Activated naive CD8-positive, alpha-beta T cell (primary cell): ENCODE measurements around the gene DUS3L.

Experiments
- H3K27ac Mint-ChIP-seq: one replicate; pipeline ENCODE4 v1.8.0; 2021; ENCODE audit warnings: mixed read lengths
- H3K27me3 Mint-ChIP-seq: one replicate; pipeline ENCODE4 v1.8.0; 2021; ENCODE audit warnings: mixed read lengths
- H3K36me3 Mint-ChIP-seq: one replicate; pipeline ENCODE4 v1.8.0; 2021; ENCODE audit warnings: mixed read lengths
- H3K4me1 Mint-ChIP-seq: one replicate; pipeline ENCODE4 v1.8.0; 2021; ENCODE audit warnings: low read depth, mixed read lengths
- H3K4me3 Mint-ChIP-seq: one replicate; pipeline ENCODE4 v1.8.0; 2021; ENCODE audit warnings: mild to moderate bottlenecking, mixed read lengths
- H3K9me3 Mint-ChIP-seq: one replicate; pipeline ENCODE4 v1.8.0; 2021; ENCODE audit warnings: low read depth, mixed read lengths

The DUS3L gene

DNA sequence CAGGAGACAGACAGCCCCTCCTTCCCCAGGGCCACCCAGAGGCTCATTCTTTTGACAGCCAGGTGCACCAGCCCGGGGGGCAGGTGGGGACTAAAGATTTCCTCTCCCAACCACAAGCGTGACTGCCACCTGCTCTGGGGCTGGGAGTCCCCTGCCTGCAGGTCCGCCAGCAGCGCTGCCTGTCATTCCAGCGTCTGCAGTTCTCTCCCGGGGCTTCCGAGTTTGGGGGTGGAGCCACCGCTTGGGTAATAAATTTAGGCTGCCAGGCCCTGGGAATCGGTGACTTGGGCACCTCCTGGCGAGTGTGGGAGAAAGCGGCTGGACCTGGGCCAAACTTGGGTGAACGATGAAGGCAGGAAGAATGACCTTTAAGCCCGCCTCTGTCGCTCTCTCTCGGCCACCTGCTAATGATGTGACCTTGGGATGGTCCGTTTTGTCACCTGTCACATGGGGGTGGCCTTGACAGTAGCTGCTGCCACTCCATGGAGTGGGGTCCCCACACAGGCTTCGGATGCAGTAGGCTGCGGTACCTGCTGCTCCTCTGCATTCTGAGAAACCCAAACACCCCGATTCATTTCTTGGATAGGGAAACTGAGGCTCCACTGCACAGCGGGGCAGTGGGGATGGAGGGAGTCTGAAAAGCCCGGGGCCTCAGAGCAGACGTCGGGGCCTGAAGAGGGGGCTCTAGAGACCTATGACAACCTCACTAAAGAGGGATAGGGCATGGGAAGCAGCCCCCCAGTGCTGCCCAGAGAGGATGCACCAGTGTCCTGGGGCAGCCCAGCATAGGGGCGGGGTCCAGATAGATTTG, 35.8 kb upstream of the DUS3L start:
- Mint-ChIP-seq H3K4me1 (peaks cover 9% of the 10 kb centered on the region), H3K36me3 (no peaks in the 10 kb centered on the region), H3K27ac (peak overlapping the region; percentile 86), H3K4me3 (peak overlapping the region; percentile 81), H3K9me3 (no peaks in the 10 kb centered on the region), H3K27me3 (no peaks in the 10 kb centered on the region)

DNA sequence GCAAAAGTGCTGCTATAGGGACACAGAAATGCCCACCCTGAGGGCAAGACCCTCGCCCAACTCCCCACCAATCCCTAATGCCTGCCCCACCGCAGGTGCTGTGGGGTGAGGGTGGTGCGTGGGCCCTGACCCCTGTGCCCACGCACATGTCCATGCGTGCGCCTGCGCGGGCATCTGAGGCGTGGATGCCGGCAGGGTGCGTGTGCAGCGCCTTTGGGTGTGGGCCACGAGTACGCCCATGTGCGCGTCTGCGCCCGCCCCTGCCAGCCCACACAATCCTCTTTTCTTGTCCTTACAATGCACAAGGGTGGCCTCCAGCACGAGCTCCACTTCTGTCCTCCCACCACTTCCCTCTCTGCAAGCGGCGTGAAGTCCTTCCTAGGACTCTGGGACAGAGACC, 34.2 kb upstream of the DUS3L start:
- no peaks in the 10 kb centered on the region for H3K9me3 Mint-ChIP-seq
- H3K27ac Mint-ChIP-seq, result no peak overlapping the region
- no peak overlapping the region for H3K4me3 Mint-ChIP-seq
- H3K27me3 Mint-ChIP-seq, result no peaks in the 10 kb centered on the region
- no peaks in the 10 kb centered on the region for H3K36me3 Mint-ChIP-seq
- H3K4me1 Mint-ChIP-seq, result peaks cover 9% of the 10 kb centered on the region

DNA sequence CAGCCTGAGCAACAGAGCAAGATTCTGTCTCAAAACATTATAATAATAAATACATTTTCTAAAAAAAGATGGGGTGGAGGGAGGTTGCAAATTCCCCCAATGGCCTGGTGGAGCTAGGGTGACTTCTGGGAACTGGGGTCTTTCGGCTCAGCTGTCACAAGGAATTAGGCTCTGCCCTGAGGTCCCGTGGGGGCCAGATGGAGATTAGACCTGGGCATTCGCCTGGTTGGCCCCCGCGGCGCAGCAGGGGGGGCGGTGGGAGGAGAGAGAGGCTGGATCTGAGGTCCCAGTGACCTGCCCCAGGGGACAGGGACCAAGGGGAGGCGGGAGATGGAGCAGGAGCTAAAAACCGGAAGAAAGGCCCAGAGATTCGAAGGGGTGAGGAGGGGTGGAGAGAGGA, 33.8 kb upstream of the DUS3L start:
- no peak overlapping the region for H3K27ac Mint-ChIP-seq
- no peaks in the 10 kb centered on the region for H3K36me3 Mint-ChIP-seq
- no peak overlapping the region for H3K4me3 Mint-ChIP-seq
- no peaks in the 10 kb centered on the region for H3K9me3 Mint-ChIP-seq
- H3K4me1 Mint-ChIP-seq, result peaks cover 9% of the 10 kb centered on the region
- H3K27me3 Mint-ChIP-seq, result no peaks in the 10 kb centered on the region

DNA sequence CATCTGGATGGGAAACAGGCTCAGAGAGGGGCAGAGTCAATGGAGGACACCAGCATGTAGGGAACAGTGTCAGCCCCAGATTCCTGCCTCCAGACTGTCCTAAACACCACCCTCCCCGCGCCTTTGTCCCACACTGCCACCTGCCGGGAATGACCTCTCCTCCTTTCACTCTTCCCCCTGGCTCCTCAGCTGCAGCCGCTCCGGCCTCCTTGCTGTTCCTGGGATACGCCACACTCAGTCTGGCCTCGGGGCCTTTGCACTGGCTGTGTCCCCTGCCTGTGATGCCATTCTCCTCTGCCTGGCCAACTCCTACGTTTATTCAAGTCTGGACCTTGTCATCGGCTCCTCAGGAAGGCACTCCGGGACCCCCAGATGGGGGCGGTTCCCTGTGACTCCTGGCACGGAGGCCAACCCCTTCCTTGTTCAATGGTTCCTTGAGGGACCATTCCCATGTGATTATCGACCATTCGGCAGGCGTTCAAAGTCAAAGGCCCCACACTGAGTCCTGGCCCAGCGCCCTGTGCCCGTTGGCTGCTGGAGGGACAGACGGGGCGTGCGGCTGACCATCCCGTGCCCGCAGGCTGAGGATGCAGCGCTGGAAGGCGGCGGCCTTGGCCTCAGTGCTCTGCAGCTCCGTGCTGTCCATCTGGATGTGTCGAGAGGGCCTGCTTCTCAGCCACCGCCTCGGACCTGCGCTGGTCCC, 32.8 kb upstream of the DUS3L start:
- peaks cover 9% of the 10 kb centered on the region for H3K4me1 Mint-ChIP-seq
- H3K27ac Mint-ChIP-seq, result no peak overlapping the region
- no peak overlapping the region for H3K4me3 Mint-ChIP-seq
- no peaks in the 10 kb centered on the region for H3K9me3 Mint-ChIP-seq
- no peaks in the 10 kb centered on the region for H3K36me3 Mint-ChIP-seq
- no peaks in the 10 kb centered on the region for H3K27me3 Mint-ChIP-seq

DNA sequence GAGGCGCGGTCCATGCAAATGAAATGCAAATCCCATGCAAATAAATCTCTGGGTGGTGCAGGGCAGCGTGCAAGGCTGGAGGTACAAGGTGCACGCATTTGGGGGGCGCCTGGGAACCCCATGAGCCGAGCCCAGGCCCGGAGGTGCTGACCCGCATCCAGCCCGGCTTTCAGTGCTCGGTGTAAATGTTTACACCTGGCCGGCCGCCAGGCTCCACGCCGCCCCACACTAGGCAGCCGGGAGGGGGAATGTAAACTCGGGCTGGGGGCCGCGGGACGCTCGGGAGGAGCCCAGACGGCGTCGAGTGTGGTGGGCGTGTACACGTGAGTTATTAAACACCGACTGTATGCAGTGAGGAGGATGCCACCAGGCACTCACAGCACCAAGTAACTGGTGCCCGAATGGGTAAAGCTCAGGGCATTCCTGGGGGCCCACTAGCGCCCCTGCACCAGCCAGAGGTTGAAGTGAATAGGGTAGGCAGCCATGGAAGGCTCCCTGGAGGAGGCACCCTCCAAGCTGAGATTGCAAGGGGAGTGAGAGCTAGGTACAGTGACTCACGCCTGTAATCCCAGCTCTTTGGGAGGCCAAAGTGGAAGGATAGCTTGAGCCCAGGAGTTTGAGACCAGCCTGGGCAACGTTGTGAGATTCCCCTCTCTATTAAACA, 31.4 kb upstream of the DUS3L start:
- Mint-ChIP-seq H3K27me3 (peaks cover 5% of the 10 kb centered on the region), H3K9me3 (no peaks in the 10 kb centered on the region), H3K36me3 (no peaks in the 10 kb centered on the region), H3K27ac (no peak overlapping the region), H3K4me1 (peaks cover 7% of the 10 kb centered on the region), H3K4me3 (no peak overlapping the region)

DNA sequence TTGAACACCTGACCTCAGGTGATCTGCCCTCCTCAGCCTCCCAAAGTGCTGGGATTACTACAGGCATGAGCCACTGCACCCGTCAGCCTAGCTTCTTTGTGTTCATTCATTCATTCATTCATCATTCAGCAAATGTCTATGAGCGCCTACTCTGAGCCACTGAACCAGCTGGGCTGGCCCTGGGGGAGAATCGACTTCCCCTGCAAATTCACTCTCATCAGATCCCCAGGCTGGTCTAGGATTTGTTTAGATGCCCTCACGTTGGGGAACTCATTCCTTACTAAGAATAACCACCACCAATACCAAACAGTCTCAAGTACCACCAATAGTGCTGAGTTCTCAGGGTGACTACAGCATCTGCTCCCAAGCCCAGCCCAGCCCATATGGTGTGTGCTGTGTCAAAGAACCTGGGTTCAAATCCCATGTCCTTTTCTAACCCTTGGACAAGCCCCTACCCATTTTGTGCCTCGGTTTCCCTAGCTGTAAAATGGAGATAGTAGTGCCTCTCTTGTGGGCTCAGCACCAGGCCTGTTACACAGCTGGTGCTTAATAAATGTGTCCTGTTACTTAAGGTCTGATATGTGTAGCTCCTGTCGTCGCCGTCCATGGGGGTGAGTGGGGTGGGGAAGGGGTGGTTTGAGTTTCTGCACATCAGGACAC, 30.7 kb upstream of the DUS3L start:
- Mint-ChIP-seq H3K9me3 (no peaks in the 10 kb centered on the region), H3K4me3 (no peak overlapping the region), H3K27me3 (peaks cover 5% of the 10 kb centered on the region), H3K27ac (no peak overlapping the region), H3K4me1 (peaks cover 2% of the 10 kb centered on the region), H3K36me3 (no peaks in the 10 kb centered on the region)

DNA sequence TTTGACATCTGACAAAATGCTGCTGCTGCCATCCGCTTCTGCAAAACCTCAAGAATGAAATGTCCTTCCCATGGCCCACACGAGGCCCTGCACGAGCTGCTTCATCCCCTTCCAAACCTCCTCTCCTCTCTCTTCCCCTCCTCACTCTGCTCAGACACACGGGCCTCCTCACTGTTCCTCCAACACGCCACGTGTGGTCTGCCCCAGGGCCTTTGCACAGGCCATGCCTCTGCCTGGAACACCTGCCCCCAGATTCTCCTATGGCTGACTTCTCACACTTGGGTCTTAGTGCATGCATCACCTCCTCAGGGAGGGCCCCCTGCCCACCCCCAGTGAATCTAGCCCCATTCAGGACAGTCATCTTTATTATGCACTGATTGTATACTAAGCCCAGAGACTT, 29.8 kb upstream of the DUS3L start:
- no peaks in the 10 kb centered on the region for H3K4me1 Mint-ChIP-seq
- no peak overlapping the region for H3K4me3 Mint-ChIP-seq
- peaks cover 5% of the 10 kb centered on the region for H3K27me3 Mint-ChIP-seq
- H3K9me3 Mint-ChIP-seq, result no peaks in the 10 kb centered on the region
- H3K36me3 Mint-ChIP-seq, result no peaks in the 10 kb centered on the region
- no peak overlapping the region for H3K27ac Mint-ChIP-seq

DNA sequence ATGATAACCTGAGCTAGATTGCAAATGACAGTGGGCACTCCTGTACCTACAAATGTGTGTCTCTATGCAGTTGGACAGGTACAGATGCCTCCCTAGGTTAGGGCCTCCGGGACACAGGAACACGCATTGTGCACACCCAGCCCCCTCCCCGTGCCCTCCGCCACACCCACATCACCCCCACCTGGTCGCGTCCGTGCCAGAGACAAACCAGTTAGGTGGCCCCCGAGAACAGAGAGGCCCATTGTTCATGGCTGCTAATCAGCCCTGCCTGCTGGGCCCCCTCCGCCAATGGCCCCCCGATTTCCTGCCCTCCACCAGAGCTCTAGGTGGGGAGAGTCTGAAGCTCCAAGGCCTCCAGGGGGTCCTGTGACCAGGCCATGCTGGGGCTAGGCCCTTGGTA, 27.6 kb upstream of the DUS3L start:
- H3K4me1 Mint-ChIP-seq, result no peaks in the 10 kb centered on the region
- no peak overlapping the region for H3K27ac Mint-ChIP-seq
- H3K4me3 Mint-ChIP-seq, result no peak overlapping the region
- no peaks in the 10 kb centered on the region for H3K36me3 Mint-ChIP-seq
- no peaks in the 10 kb centered on the region for H3K9me3 Mint-ChIP-seq
- H3K27me3 Mint-ChIP-seq, result peaks cover 5% of the 10 kb centered on the region

DNA sequence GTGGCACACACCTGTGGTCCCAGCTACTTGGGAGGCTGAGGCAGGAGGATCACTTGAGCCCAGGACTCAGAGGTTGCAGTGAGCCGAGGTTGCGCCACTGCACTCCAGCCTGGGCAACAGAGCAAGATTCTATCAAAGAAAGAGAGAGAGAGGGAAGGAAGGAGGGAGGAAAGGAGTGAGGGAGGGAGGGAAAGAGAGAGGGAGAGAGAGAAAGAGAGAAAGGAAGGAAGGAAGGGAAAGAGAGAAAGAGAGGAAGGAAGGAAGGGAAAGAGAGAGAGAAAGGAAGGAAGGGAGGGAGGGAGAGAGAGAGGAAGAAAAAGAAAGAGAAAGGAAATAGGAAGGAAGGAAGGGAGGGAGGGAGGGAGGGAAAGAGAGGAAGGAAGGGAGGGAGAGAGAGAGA, 26.3 kb upstream of the DUS3L start:
- Mint-ChIP-seq H3K9me3 (no peaks in the 10 kb centered on the region), H3K36me3 (no peaks in the 10 kb centered on the region), H3K4me1 (no peaks in the 10 kb centered on the region), H3K4me3 (no peak overlapping the region), H3K27me3 (peaks cover 5% of the 10 kb centered on the region), H3K27ac (no peak overlapping the region)

DNA sequence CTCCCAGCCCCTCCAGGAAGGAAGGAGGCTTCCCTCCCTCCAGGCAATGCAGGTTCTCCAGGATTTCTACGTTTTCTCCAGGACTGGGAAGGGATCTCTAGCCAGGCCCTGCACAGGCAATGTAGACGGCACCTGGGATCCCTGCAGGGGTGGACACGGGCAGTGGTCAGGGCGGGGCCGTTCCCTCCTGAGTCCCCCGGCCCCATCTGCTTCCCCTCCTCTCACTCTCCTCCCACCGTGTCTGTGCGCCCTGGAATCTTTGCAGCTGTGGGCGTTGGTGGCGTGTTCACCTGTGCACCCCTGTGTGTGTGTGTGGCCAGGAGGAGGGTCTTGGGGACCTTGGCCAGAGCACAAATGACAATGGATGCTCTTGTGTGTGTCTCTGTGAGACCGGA, 23.9 kb upstream of the DUS3L start:
- H3K36me3 Mint-ChIP-seq, result no peaks in the 10 kb centered on the region
- H3K27ac Mint-ChIP-seq, result no peak overlapping the region
- no peak overlapping the region for H3K4me3 Mint-ChIP-seq
- no peaks in the 10 kb centered on the region for H3K4me1 Mint-ChIP-seq
- H3K9me3 Mint-ChIP-seq, result no peaks in the 10 kb centered on the region
- peaks cover 5% of the 10 kb centered on the region for H3K27me3 Mint-ChIP-seq

DNA sequence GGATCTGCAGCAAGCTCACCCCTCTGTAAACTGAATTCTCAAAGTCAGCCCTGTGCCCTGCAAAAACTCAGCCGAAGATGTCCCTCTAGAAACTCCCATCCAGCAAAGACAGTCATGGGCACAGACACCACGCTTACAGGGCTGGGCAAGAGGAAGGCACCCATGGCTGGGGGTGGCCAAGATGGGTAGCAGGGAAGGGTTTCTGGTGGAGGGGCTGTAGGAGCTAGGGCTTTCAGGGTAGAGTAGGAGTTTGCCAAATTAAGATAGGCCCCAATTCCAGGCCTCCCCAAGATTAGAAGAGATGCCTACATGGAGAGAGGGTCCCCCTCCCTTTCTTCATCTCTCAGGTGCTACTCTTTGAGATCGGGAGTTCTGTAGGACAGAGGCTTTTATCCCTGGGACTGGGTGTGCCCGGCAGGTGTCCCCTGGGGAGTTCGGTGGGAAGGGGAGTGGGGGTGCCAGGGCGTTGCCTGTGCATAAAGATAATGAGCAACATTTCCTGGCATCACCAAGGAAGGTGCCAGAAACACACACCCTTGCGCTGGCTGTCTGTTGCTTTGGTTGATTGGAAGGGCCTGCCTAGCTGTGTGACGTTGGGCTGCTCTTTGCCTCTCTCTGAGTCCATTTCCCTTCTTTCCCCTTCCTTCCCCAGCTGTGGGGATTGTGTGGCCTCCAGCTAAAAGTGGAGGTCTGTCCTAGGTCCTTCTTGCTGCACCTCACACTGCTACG, 23.3 kb upstream of the DUS3L start:
- no peaks in the 10 kb centered on the region for H3K36me3 Mint-ChIP-seq
- peaks cover 5% of the 10 kb centered on the region for H3K27me3 Mint-ChIP-seq
- no peaks in the 10 kb centered on the region for H3K4me1 Mint-ChIP-seq
- H3K4me3 Mint-ChIP-seq, result no peak overlapping the region
- H3K9me3 Mint-ChIP-seq, result no peaks in the 10 kb centered on the region
- H3K27ac Mint-ChIP-seq, result no peak overlapping the region

DNA sequence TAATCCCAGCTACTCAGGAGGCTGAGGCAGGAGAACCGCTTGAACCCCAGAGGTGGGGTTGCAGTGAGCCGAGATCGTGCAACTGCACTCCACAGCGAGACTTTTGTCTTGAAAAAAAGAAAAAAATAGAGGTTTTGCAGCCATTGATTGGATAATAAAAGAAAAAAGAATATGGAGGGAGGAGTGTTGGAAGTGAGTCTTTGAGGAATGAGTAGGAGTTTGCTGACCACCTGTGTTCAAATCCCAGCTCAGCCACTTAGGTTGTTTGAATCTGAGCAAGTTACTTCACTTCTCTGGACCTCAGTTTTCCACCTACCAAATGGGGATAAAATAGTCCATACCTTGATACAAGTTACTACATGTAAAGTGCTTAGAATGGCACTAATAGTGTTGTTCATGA, 20.2 kb upstream of the DUS3L start:
- Mint-ChIP-seq H3K27ac (no peak overlapping the region), H3K36me3 (no peaks in the 10 kb centered on the region), H3K9me3 (no peaks in the 10 kb centered on the region), H3K27me3 (no peaks in the 10 kb centered on the region), H3K4me3 (no peak overlapping the region), H3K4me1 (no peaks in the 10 kb centered on the region)

DNA sequence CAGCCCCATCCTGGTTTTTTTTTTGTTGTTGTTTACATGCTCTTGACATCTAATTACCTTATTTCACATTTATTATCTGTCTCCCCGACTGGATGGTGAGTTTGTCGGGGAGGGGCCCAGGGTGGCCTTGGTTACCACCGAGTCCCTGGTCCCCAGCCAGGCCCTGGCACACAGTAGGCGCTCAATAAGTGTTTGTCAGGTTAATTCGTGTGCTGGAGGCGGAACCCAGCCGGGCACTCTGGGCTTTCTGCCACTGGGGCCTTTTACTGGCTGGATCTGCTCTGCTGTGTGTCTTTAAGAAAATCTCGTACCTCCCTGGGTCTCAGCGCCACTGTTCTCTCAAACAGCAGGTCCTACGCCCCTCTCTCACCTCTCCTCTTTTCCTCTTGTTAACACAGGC, 18.5 kb upstream of the DUS3L start:
- H3K4me1 Mint-ChIP-seq, result peaks cover under 1% of the 10 kb centered on the region
- no peaks in the 10 kb centered on the region for H3K27me3 Mint-ChIP-seq
- no peaks in the 10 kb centered on the region for H3K9me3 Mint-ChIP-seq
- no peak overlapping the region for H3K27ac Mint-ChIP-seq
- H3K36me3 Mint-ChIP-seq, result no peaks in the 10 kb centered on the region
- H3K4me3 Mint-ChIP-seq, result no peak overlapping the region

DNA sequence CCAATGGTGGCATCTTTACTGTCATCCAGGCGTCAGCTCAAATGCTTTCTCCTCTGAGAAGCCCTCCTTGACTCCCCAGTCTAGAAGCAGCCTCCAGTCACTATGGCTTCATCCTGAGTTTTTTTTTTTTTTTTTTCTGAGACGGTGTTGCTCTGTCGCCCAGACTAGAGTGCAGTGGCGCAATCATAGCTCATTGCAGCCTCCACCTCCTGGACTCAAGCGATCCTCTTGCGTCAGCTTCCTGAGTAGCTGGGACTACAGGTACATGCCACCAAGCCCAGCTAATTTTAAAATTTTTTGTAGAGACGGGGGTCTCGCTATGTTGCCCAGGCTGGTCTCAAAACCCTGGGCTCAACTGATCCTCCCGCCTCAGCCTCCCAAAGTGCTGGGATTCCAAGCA, 18.1 kb upstream of the DUS3L start:
- Mint-ChIP-seq H3K9me3 (no peaks in the 10 kb centered on the region), H3K4me1 (peaks cover 5% of the 10 kb centered on the region), H3K4me3 (no peak overlapping the region), H3K27me3 (no peaks in the 10 kb centered on the region), H3K27ac (no peak overlapping the region), H3K36me3 (no peaks in the 10 kb centered on the region)
